T-helper 1 cell treated with Interleukin-12 subunit alpha and Interleukin-12 subunit beta and Interleukin-4 antibody, amounts not matched to agents 30 μg/mL and 1 μg/mL, for 36 hours (primary cell): ENCODE measurements around the gene MSI1.

Experiments used
- H3K27ac Mint-ChIP-seq: one replicate; pipeline ENCODE4 v1.8.0; 2021; ENCODE audit warnings: mild to moderate bottlenecking, mixed read lengths
- H3K27me3 Mint-ChIP-seq: one replicate; pipeline ENCODE4 v1.8.0; 2021; ENCODE audit warnings: low read depth, mixed read lengths
- H3K36me3 Mint-ChIP-seq: one replicate; pipeline ENCODE4 v1.8.0; 2021; ENCODE audit warnings: low read depth, mixed read lengths
- H3K4me1 Mint-ChIP-seq: one replicate; pipeline ENCODE4 v1.8.0; 2021; ENCODE audit warnings: low read depth, mixed read lengths
- H3K4me3 Mint-ChIP-seq: one replicate; pipeline ENCODE4 v1.8.0; 2021; ENCODE audit warnings: mild to moderate bottlenecking, moderate library complexity, mixed read lengths
- H3K9me3 Mint-ChIP-seq: one replicate; pipeline ENCODE4 v1.8.0; 2021; ENCODE audit warnings: mixed read lengths

The MSI1 gene

DNA sequence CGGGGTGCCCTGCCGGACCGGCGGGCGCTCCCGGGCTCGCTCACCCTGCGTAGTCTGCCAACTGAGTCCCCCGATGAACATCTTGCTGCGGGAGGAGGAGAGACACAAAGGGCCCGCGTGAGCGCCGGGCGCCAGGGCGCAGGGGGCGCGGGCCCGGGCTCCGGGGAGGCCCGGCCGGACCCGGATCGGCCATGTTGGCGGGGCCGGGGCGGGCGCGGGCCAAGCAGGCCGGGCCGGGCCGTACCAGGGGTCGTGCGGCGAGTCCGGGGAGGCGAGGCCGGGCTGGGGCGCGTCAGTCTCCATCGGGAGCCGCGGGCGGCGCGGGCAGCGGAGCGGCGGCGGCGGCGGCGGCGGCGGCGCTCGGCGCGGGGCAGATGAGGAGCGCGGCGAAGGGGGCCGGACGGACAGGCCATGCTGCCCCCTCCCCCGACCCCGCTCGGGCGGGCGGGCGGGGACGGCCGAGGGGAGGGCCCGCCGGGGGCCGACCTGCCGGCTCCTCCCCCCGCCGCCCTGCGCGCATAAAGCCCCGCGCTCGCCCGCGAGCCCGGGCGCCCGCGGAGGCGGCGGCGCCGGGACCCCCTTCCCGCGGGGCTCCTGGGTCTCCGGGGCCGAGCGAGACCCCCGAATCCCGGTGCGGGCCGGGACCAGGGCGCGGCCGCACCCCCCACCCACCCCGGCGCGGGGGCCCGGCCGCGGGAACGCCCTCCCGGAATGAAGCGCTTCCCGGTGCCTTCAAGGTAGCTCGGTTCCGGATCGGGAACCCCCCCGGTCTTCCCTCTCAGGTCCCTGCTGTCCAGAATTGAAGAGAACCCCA, at the start of gene MSI1:
Gene MSI1 (minus strand): TSS at position 376 of the 814 bp plus-strand sequence. CDS start 73 bp downstream, at position 303.
- no peaks in the 10 kb centered on the region for H3K9me3 Mint-ChIP-seq
- H3K27ac Mint-ChIP-seq, result no peak within 1 kb of the TSS
- peaks cover 79% of the 10 kb centered on the region for H3K27me3 Mint-ChIP-seq
- peak within 1 kb of the TSS; percentile 52 for H3K4me3 Mint-ChIP-seq
- H3K4me1 Mint-ChIP-seq, result peaks cover 11% of the 10 kb centered on the region
- no peaks in the 10 kb centered on the region for H3K36me3 Mint-ChIP-seq

DNA sequence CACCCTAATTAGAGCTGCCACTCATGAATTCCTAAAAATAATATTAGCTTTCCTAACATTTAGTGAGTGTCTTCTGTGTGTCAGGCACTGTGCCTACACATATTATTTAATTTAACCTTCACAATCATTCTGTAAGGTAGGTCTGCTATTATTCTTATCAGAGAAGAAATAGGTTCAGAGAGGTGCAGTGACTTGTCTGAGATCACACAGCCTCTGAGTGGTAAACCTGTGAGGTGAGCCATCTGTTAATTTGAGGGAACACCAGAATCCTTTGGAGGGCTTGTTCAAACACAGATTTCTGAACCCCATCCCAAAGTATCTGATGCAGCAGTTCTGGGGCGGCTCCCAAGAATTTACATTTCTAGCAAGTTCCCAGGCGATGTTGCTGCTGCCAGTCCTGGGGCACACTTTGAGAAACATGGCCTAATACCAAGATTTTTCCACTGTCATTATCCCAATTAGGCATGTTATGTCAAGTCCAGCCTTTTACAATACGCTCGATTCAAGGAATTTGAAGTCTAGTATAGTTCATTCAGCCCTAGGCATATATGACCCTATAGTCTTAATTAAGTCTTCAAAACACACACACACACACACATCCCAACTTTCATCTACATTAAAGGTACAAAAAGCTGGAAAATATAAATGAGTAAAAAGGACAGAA, 49.1 kb upstream of the MSI1 start:
- H3K9me3 Mint-ChIP-seq, result no peaks in the 10 kb centered on the region
- H3K4me1 Mint-ChIP-seq, result no peaks in the 10 kb centered on the region

DNA sequence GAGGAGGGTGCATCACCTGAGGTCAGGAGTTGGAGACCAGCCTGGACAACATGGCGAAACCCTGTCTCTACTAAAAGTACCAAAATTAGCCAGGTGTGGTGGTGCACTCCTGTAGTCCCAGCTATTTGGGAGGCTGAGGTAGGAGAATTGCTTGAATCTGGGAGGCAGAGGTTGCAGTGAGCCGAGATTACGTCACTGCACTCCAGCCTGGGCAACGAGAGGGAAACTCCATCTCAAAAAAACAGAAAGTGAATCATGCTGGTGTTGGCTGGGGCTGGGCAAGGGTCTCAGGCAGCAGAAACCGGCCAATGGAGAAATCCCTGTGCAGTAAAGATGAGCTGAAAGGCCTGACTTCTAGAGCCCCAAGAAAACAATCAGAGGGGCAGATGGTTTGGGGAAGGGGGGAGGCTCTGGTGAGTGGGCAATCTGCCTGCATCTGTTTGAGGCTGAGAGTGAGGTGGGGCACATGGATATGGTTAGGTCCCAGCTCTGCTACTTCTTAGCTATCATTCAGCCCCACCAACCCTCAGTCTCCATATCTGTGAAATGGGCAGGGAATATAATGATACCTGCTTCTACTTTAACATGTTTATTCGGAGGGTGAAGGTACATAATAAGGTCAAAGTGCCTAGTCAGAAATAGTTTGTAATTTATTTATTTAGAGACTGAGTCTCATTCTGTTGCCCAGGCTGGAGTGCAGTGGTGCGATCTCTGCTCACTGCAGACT, 47.7 kb upstream of the MSI1 start:
- H3K9me3 Mint-ChIP-seq, result no peaks in the 10 kb centered on the region
- H3K36me3 Mint-ChIP-seq, result no peaks in the 10 kb centered on the region
- H3K4me3 Mint-ChIP-seq, result no peak overlapping the region
- H3K27ac Mint-ChIP-seq, result no peak overlapping the region
- no peaks in the 10 kb centered on the region for H3K4me1 Mint-ChIP-seq
- peaks cover 14% of the 10 kb centered on the region for H3K27me3 Mint-ChIP-seq

More for the DNA sequence above, 49.1 kb upstream of the MSI1 start:
- no peak overlapping the region for H3K4me3 Mint-ChIP-seq
- peaks cover 10% of the 10 kb centered on the region for H3K27me3 Mint-ChIP-seq
- no peak overlapping the region for H3K27ac Mint-ChIP-seq
- H3K36me3 Mint-ChIP-seq, result no peaks in the 10 kb centered on the region

DNA sequence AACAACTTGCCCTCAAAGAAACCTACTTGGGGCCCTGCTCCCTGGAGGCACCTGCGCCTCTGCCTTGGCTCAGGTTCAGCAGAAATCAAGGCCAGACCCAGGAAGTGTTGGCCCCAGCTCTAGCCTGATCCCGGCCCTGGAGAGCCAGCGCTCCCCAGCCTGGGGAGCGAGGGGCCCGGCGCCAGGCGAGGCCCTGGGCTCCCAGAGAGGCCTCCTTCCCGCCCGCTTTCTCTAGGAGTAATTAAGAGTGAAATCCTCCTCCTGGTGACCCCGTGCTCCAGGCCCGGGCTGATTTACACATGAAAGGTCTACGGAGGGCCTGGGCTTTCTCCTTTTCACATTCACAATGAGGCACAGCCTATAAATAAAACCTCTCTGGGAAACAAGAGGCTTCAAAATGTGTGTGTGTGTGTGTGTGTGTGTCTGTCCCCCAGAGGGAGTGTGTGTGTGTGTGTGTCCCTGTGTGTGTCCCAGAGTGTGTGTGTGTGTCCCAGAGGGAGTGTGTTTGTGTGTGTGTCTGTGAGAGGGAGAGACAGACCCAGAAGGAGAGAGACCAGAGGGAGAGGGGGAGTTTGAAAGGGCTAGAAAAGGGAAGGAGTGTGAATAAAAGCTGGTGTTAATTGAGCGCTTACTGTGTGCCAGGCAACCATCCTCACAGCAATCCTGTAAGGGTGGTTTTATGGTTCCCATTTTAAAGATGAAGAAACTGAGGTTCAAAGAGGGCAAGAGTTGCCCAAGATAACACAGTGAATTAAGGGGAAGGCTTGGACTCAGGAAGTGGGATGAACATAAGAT, 45.1 kb upstream of the MSI1 start:
- H3K9me3 Mint-ChIP-seq, result no peaks in the 10 kb centered on the region
- no peaks in the 10 kb centered on the region for H3K4me1 Mint-ChIP-seq
- H3K27me3 Mint-ChIP-seq, result peaks cover 14% of the 10 kb centered on the region
- no peak overlapping the region for H3K4me3 Mint-ChIP-seq
- H3K27ac Mint-ChIP-seq, result no peak overlapping the region
- no peaks in the 10 kb centered on the region for H3K36me3 Mint-ChIP-seq

DNA sequence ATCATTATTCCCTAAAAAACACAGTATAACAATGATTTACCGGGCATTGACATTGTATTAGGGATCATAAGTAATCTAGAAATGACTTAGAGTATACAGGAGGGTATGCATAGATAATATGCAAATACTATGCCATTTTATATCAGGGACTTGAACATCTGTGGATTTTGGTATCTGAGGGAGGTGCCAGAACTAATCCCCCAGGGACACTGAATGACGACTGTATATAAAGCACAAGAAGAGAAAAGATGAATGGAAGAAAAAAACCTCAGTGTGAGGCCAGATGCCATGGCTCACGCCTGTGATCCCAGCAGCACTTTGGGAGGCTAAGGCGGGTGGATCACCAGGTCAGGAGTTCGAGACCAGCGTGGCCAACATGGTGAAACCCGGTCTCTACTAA, 43.5 kb upstream of the MSI1 start:
- peaks cover 10% of the 10 kb centered on the region for H3K27me3 Mint-ChIP-seq
- H3K4me3 Mint-ChIP-seq, result no peak overlapping the region
- no peaks in the 10 kb centered on the region for H3K4me1 Mint-ChIP-seq
- no peak overlapping the region for H3K27ac Mint-ChIP-seq
- no peaks in the 10 kb centered on the region for H3K36me3 Mint-ChIP-seq
- H3K9me3 Mint-ChIP-seq, result no peaks in the 10 kb centered on the region

DNA sequence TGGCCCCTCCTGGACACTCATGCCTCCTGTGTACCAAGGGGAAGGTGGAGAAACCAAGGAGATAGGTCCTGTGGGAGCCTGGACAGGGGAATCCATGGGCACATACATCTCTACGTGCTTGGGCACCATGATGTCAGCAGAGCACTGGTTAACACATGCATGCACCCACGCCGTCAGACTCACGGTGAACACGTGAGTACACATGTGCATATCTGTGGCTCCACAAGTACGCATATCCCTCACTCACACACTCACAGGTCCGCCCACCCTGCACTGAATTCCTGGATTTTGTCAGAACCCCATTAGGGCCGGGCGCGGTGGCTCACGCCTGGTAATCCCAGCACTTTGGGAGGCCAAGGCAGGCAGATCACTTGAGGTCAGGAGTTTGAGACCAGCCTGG, 39.8 kb upstream of the MSI1 start:
- no peak overlapping the region for H3K4me3 Mint-ChIP-seq
- H3K27ac Mint-ChIP-seq, result no peak overlapping the region

DNA sequence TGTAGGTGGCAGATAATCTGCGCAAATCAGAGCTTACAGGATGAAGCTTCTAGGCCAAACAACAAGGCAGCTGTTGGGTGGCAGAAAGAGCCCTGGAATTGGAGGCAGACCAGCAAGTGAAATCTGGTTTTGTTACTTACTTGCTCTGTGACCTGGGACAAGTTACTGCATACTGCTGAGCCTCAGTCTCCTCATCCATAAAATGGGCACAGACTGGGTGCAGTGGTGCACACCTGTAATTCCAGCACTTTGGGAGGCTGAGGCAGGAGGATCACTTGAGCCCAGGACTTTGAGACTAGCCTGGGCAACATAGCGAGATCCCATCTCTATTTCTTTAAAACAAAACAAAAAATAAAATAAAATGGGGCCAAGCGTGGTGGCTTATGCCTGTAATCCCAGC, 37.6 kb upstream of the MSI1 start:
- Mint-ChIP-seq H3K27ac (no peak overlapping the region), H3K36me3 (no peaks in the 10 kb centered on the region), H3K9me3 (no peaks in the 10 kb centered on the region), H3K27me3 (peaks cover 3% of the 10 kb centered on the region), H3K4me3 (no peak overlapping the region), H3K4me1 (no peaks in the 10 kb centered on the region)

More for the DNA sequence above, 39.8 kb upstream of the MSI1 start:
- H3K9me3 Mint-ChIP-seq, result no peaks in the 10 kb centered on the region
- H3K27me3 Mint-ChIP-seq, result peaks cover 4% of the 10 kb centered on the region
- no peaks in the 10 kb centered on the region for H3K36me3 Mint-ChIP-seq
- H3K4me1 Mint-ChIP-seq, result no peaks in the 10 kb centered on the region

DNA sequence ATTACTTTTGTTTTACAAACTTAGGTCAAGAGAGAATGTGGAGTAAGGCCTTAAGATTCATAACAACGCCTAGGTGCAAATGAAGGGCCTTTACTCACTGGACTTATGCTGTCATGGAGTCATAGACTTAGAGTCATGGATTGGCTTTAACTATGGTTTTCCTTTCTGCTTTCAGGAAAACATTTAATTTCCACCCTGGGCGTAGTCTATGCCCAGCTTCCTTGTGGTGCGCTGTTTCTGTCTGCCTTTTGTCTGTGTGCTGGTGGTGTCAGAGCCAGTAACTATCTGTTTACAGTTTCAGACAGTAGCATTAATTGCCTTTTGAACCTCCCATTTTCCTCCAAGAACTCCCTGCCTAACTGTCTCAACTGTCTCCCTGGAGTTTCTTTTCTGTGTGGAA, 37.1 kb upstream of the MSI1 start:
- no peaks in the 10 kb centered on the region for H3K9me3 Mint-ChIP-seq
- H3K36me3 Mint-ChIP-seq, result no peaks in the 10 kb centered on the region
- peaks cover 3% of the 10 kb centered on the region for H3K27me3 Mint-ChIP-seq
- no peak overlapping the region for H3K4me3 Mint-ChIP-seq
- H3K27ac Mint-ChIP-seq, result no peak overlapping the region
- H3K4me1 Mint-ChIP-seq, result no peaks in the 10 kb centered on the region

DNA sequence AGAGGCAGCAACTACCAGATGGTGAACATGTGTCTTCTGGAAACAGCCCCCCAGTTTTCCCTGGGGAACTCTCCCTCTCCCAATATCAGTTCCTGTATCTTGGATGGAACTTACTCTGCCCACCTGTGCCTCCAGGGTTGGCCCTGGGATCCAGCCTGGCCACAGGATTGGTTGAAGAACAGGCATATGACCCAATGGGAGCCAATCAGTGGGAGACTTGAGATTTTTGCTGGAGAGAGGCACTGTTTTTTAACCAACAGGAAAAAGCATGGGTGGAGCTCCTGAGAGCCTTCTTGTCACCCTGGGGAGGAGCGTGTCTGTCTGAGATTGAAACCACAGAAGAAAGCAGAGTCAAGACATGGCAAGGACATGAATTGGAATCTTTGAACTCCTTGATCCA, 35.3 kb upstream of the MSI1 start:
- Mint-ChIP-seq H3K27ac (no peak overlapping the region), H3K27me3 (peaks cover 3% of the 10 kb centered on the region), H3K4me1 (no peaks in the 10 kb centered on the region), H3K4me3 (no peak overlapping the region), H3K36me3 (no peaks in the 10 kb centered on the region), H3K9me3 (no peaks in the 10 kb centered on the region)

DNA sequence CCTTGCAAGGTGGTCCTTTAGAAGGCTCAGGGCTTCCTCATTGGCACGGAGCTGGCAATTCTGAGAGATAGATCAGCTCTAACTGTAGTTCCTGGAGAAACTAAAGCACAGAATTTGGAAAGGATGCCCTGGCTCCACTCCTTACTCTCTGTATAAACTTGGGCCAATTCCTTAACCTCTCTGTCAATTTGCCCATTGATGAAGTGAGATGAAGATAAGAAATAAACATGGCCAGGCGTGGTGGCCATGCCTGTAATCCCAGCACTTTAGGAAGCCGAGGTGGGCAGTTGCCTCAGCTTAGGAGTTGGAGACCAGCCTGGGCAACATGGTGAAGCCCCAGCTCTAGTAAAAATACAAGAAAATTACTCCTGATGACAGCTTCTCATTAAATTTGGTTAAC, 34.9 kb upstream of the MSI1 start:
- no peaks in the 10 kb centered on the region for H3K9me3 Mint-ChIP-seq
- H3K36me3 Mint-ChIP-seq, result no peaks in the 10 kb centered on the region
- H3K27ac Mint-ChIP-seq, result no peak overlapping the region
- H3K4me3 Mint-ChIP-seq, result no peak overlapping the region
- H3K4me1 Mint-ChIP-seq, result no peaks in the 10 kb centered on the region
- peaks cover 3% of the 10 kb centered on the region for H3K27me3 Mint-ChIP-seq

DNA sequence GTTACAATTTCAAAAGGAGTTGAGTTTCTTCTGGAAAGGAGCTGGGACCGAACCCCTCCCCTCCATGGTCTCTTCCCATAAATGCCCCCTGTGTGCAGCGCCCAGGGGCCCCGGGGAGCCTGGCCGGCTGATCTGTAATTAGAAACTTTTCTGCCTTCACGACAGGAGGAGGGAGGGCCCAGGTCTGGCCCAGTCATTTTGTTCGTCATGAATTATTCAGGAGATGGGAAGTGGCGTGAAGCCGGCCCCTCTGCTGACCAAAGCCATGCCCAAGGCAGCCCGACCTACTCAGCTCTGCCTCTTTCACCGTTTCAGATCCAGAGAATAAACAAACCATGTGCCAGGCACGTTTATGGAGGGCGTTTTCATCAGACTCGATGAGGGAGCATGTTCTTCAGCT, 33.3 kb upstream of the MSI1 start:
- no peaks in the 10 kb centered on the region for H3K4me1 Mint-ChIP-seq
- no peaks in the 10 kb centered on the region for H3K36me3 Mint-ChIP-seq
- no peaks in the 10 kb centered on the region for H3K9me3 Mint-ChIP-seq
- H3K27me3 Mint-ChIP-seq, result peaks cover 7% of the 10 kb centered on the region
- no peak overlapping the region for H3K4me3 Mint-ChIP-seq
- no peak overlapping the region for H3K27ac Mint-ChIP-seq

DNA sequence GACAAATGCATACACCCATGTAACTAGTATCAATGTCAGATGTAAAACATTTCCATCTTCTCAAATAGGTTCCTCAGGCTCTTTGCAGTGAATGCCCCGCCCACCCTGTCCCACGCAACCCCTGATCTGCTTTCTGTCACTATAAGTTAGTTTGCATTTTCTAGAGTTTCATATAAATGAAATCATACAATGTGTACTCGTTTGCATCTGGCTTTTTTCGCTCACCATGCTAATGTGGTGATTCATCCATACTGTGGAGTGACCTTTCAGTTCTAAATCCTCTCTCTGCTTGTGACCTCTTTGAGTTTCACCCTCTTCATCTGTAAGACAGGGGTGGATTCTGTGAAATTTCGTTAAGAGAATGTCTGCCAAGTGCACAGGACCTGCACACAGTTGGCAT, 30.6 kb upstream of the MSI1 start:
- no peaks in the 10 kb centered on the region for H3K36me3 Mint-ChIP-seq
- H3K9me3 Mint-ChIP-seq, result no peaks in the 10 kb centered on the region
- no peaks in the 10 kb centered on the region for H3K4me1 Mint-ChIP-seq
- no peak overlapping the region for H3K4me3 Mint-ChIP-seq
- H3K27me3 Mint-ChIP-seq, result peaks cover 19% of the 10 kb centered on the region
- H3K27ac Mint-ChIP-seq, result no peak overlapping the region

DNA sequence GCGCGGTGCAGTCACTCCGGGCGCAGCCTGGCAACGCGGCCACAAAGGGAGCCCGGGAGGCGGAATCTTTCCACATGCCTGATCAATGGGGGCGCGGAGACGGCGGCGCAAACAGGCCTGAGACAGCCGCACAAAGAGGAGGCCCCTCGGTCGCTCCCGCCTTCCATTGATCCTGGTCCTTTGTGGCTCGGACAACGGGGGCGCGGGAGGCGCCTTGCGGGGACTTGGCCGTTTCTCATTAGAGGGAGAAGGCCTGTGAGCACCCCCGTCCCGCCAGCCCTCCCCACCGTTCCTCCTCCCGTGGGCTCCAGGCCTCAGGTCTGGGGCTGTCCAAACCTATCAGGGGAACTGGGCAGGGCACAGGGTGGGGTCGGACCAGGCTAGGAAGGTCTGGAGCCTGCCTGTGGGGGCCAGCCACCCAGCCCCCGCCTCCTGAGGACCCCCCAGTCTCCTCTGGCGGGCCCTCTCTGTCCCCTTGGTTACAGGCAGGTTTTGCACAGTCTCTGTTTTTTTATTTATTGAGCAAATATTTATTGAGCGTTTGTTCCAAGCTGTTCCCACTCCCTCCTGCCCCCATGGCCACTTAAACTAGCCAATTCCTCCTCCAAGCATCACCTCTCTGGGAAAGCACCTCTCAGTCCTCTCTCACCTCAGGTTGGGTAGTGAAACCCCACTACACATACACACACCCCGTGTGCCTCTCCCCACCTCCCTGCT, 29.0 kb upstream of the MSI1 start:
- H3K4me3 Mint-ChIP-seq, result no peak overlapping the region
- H3K27me3 Mint-ChIP-seq, result peaks cover 16% of the 10 kb centered on the region
- no peaks in the 10 kb centered on the region for H3K9me3 Mint-ChIP-seq
- no peaks in the 10 kb centered on the region for H3K4me1 Mint-ChIP-seq
- H3K36me3 Mint-ChIP-seq, result no peaks in the 10 kb centered on the region
- no peak overlapping the region for H3K27ac Mint-ChIP-seq
